GM18526 (cell line): ENCODE data around the gene ADTRP.

Experiments used
- POLR2A ChIP-seq: IDR thresholded peaks from 3 replicates; pipeline ENCODE4 v1.6.1; 2011; ENCODE audit not compliant: insufficient read length; ENCODE audit errors: extremely low read depth

The ADTRP gene

GRCh38 chr6:11688425-11688709 lies 90.2 kb downstream of the ADTRP start:
- no peak for TF ChIP-seq POLR2A

GRCh38 chr6:11685481-11686093 lies 93.0 kb downstream of the ADTRP start:
- no peak for TF ChIP-seq POLR2A

GRCh38 chr6:11684901-11685480 lies 93.6 kb downstream of the ADTRP start:
- TF ChIP-seq POLR2A, result no peak

- no peak for TF ChIP-seq POLR2A
These were observed 94.7 kb downstream of the ADTRP start for GRCh38 chr6:11683871-11684270.

- no peak for TF ChIP-seq POLR2A
These were observed 96.0 kb downstream of the ADTRP start for GRCh38 chr6:11682561-11682975.

GRCh38 chr6:11681770-11682169 lies 96.8 kb downstream of the ADTRP start:
- no peak for TF ChIP-seq POLR2A

- no peak for TF ChIP-seq POLR2A
These were observed 97.2 kb downstream of the ADTRP start for GRCh38 chr6:11681357-11681756.

- TF ChIP-seq POLR2A, result no peak
These were observed 99.5 kb downstream of the ADTRP start for GRCh38 chr6:11679099-11679498.

- TF ChIP-seq POLR2A, result no peak
These were observed 103.0 kb downstream of the ADTRP start for GRCh38 chr6:11675601-11676000.

- TF ChIP-seq POLR2A, result no peak
These were observed 105.9 kb downstream of the ADTRP start for GRCh38 chr6:11672669-11673068.

- no peak for TF ChIP-seq POLR2A
These were observed 106.3 kb downstream of the ADTRP start for GRCh38 chr6:11672256-11672655.

- TF ChIP-seq POLR2A, result no peak
These were observed 108.9 kb downstream of the ADTRP start for GRCh38 chr6:11669696-11670095.

- TF ChIP-seq POLR2A, result no peak
These were observed 110.1 kb downstream of the ADTRP start for GRCh38 chr6:11668455-11668854.

- no peak for TF ChIP-seq POLR2A
These were observed 110.7 kb downstream of the ADTRP start for GRCh38 chr6:11667876-11668275.

GRCh38 chr6:11665604-11666326 lies 112.8 kb downstream of the ADTRP start:
- no peak for TF ChIP-seq POLR2A
